ENCODE measurements around the gene PHF21B. TPM values are rescaled to one million over a fixed set of nuclear protein-coding genes. Genes with fewer than 3 reads are reported as not detected.
A peak's percentile ranks its signal among the peaks of the same experiment; 100 is the strongest.

PHF21B gene
- total and polyA plus RNA-seq, 2 donors: 0.61 to 0.63 TPM

GRCh38 chr22:45034821-45035220 is 25.0 kb upstream of the PHF21B start:
- Histone ChIP-seq H3K27ac (ENCODE audit: low read depth) (no peak overlapping the region), H3K4me1 (ENCODE audit: insufficient read depth) (no peaks in the 10 kb centered on the region), H3K36me3 (ENCODE audit: insufficient read depth) (no peaks in the 10 kb centered on the region), H3K4me3 (ENCODE audit: low read depth, low read length) (no peak overlapping the region)
- 93% methylated on average over 8 of the region's 8 CpGs for WGBS
- no peak for DNase-seq (ENCODE audit: extremely low spot score)

GRCh38 chr22:45034156-45034555 is 24.4 kb upstream of the PHF21B start:
- Histone ChIP-seq H3K4me1 (ENCODE audit: insufficient read depth) (no peaks in the 10 kb centered on the region), H3K36me3 (ENCODE audit: insufficient read depth) (no peaks in the 10 kb centered on the region), H3K27ac (ENCODE audit: low read depth) (no peak overlapping the region), H3K4me3 (ENCODE audit: low read depth, low read length) (no peak overlapping the region)
- DNase-seq (ENCODE audit: extremely low spot score): no peak
- WGBS: 91% methylated on average over 10 of the region's 10 CpGs

- H3K27ac ChIP-seq (ENCODE audit: low read depth): no peak overlapping the region
- H3K4me1 ChIP-seq (ENCODE audit: insufficient read depth): no peaks in the 10 kb centered on the region
- no peak overlapping the region for H3K4me3 ChIP-seq (ENCODE audit: low read depth, low read length)
- DNase-seq (ENCODE audit: extremely low spot score): no peak
- WGBS: 18% methylated on average over 2 of the region's 2 CpGs
- H3K36me3 ChIP-seq (ENCODE audit: insufficient read depth): no peaks in the 10 kb centered on the region
Measured at GRCh38 chr22:45033136-45033535, 23.3 kb upstream of the PHF21B start.

GRCh38 chr22:45031629-45032403 is 22.0 kb upstream of the PHF21B start:
- Histone ChIP-seq H3K36me3 (ENCODE audit: insufficient read depth) (no peaks in the 10 kb centered on the region), H3K4me1 (ENCODE audit: insufficient read depth) (no peaks in the 10 kb centered on the region), H3K27ac (ENCODE audit: low read depth) (no peak overlapping the region), H3K4me3 (ENCODE audit: low read depth, low read length) (no peak overlapping the region)
- 90% methylated on average over 1 of the region's 1 CpG for WGBS
- no peak for DNase-seq (ENCODE audit: extremely low spot score)

- 74% methylated on average over 6 of the region's 6 CpGs for WGBS
- no peak overlapping the region for H3K27ac ChIP-seq (ENCODE audit: low read depth)
Measured at GRCh38 chr22:45029501-45029900, 19.7 kb upstream of the PHF21B start.

GRCh38 chr22:45026511-45026910 is 16.7 kb upstream of the PHF21B start:
- WGBS: 74% methylated on average over 6 of the region's 6 CpGs
- H3K4me1 ChIP-seq (ENCODE audit: insufficient read depth): no peaks in the 10 kb centered on the region
- DNase-seq (ENCODE audit: extremely low spot score): no peak
- no peaks in the 10 kb centered on the region for H3K36me3 ChIP-seq (ENCODE audit: insufficient read depth)
- no peak overlapping the region for H3K4me3 ChIP-seq (ENCODE audit: low read depth, low read length)
- H3K27ac ChIP-seq (ENCODE audit: low read depth): no peak overlapping the region

More at GRCh38 chr22:45029501-45029900, 19.7 kb upstream of the PHF21B start:
- H3K4me1 ChIP-seq (ENCODE audit: insufficient read depth): no peaks in the 10 kb centered on the region
- H3K4me3 ChIP-seq (ENCODE audit: low read depth, low read length): no peak overlapping the region
- no peaks in the 10 kb centered on the region for H3K36me3 ChIP-seq (ENCODE audit: insufficient read depth)
- no peak for DNase-seq (ENCODE audit: extremely low spot score)

GRCh38 chr22:45023431-45023830 is 13.6 kb upstream of the PHF21B start:
- WGBS: 24% methylated on average over 9 of the region's 9 CpGs
- no peaks in the 10 kb centered on the region for H3K4me1 ChIP-seq (ENCODE audit: insufficient read depth)
- H3K4me3 ChIP-seq (ENCODE audit: low read depth, low read length): no peak overlapping the region
- H3K27ac ChIP-seq (ENCODE audit: low read depth): no peak overlapping the region
- H3K36me3 ChIP-seq (ENCODE audit: insufficient read depth): no peaks in the 10 kb centered on the region
- DNase-seq (ENCODE audit: extremely low spot score): no peak

GRCh38 chr22:45019861-45020655 is 10.3 kb upstream of the PHF21B start:
- no peak overlapping the region for H3K27ac ChIP-seq (ENCODE audit: low read depth)
- no peak overlapping the region for H3K4me3 ChIP-seq (ENCODE audit: low read depth, low read length)
- H3K36me3 ChIP-seq (ENCODE audit: insufficient read depth): no peaks in the 10 kb centered on the region
- 67% methylated on average over 16 of the region's 16 CpGs for WGBS
- no peak for DNase-seq (ENCODE audit: extremely low spot score)
- H3K4me1 ChIP-seq (ENCODE audit: insufficient read depth): no peaks in the 10 kb centered on the region

- Histone ChIP-seq H3K27ac (ENCODE audit: low read depth) (no peak overlapping the region), H3K4me3 (ENCODE audit: low read depth, low read length) (no peak overlapping the region), H3K36me3 (ENCODE audit: insufficient read depth) (no peaks in the 10 kb centered on the region), H3K4me1 (ENCODE audit: insufficient read depth) (no peaks in the 10 kb centered on the region)
- DNase-seq (ENCODE audit: extremely low spot score): no peak
- 44% methylated on average over 4 of the region's 4 CpGs for WGBS
Measured at GRCh38 chr22:45014654-45015053, 4.8 kb upstream of the PHF21B start.

- no peaks in the 10 kb centered on the region for H3K36me3 ChIP-seq (ENCODE audit: insufficient read depth)
- peaks cover 4% of the 10 kb centered on the region for H3K4me1 ChIP-seq (ENCODE audit: insufficient read depth)
- whole genome bisulfite sequencing: 96% methylated on average over 5 of the region's 5 CpGs
- DNase-seq (ENCODE audit: extremely low spot score): no peak
- no peak overlapping the region for H3K27ac ChIP-seq (ENCODE audit: low read depth)
- no peak overlapping the region for H3K4me3 ChIP-seq (ENCODE audit: low read depth, low read length)
Measured at GRCh38 chr22:45013138-45013537, 3.3 kb upstream of the PHF21B start.

GRCh38 chr22:45010532-45010900 is 711 bp upstream of the PHF21B start:
- Histone ChIP-seq H3K4me1 (ENCODE audit: insufficient read depth) (peaks cover 5% of the 10 kb centered on the region), H3K27ac (ENCODE audit: low read depth) (no peak overlapping the region), H3K36me3 (ENCODE audit: insufficient read depth) (no peaks in the 10 kb centered on the region), H3K4me3 (ENCODE audit: low read depth, low read length) (peak overlapping the region; percentile 70)
- DNase-seq (ENCODE audit: extremely low spot score): no peak
- whole genome bisulfite sequencing: 2% methylated on average over 17 of the region's 17 CpGs

- Histone ChIP-seq H3K36me3 (ENCODE audit: insufficient read depth) (no peaks in the 10 kb centered on the region), H3K4me1 (ENCODE audit: insufficient read depth) (peaks cover 5% of the 10 kb centered on the region), H3K4me3 (ENCODE audit: low read depth, low read length) (peak overlapping the region; percentile 70), H3K27ac (ENCODE audit: low read depth) (no peak overlapping the region)
- no peak for DNase-seq (ENCODE audit: extremely low spot score)
- WGBS: under 1% methylated on average over 90 of the region's 90 CpGs
Measured at GRCh38 chr22:45008751-45009605, 827 bp downstream of the PHF21B start.

GRCh38 chr22:45008186-45008681 is 1.6 kb downstream of the PHF21B start:
- Histone ChIP-seq H3K4me3 (ENCODE audit: low read depth, low read length) (peak overlapping the region; percentile 70), H3K27ac (ENCODE audit: low read depth) (no peak overlapping the region), H3K4me1 (ENCODE audit: insufficient read depth) (peaks cover 5% of the 10 kb centered on the region), H3K36me3 (ENCODE audit: insufficient read depth) (no peaks in the 10 kb centered on the region)
- under 1% methylated on average over 46 of the region's 46 CpGs for WGBS
- no peak for DNase-seq (ENCODE audit: extremely low spot score)

All from urinary bladder (tissue), 4 donors.